ENCODE results near the gene ZKSCAN5.

ZKSCAN5 gene

GRCh38 chr7:99489235-99489634 lies 15.2 kb upstream of the ZKSCAN5 start:
- peaks cover 5% of the 10 kb centered on the region for H3K27me3 Mint-ChIP-seq (ENCODE audit: low read depth, poor library complexity)

DNA sequence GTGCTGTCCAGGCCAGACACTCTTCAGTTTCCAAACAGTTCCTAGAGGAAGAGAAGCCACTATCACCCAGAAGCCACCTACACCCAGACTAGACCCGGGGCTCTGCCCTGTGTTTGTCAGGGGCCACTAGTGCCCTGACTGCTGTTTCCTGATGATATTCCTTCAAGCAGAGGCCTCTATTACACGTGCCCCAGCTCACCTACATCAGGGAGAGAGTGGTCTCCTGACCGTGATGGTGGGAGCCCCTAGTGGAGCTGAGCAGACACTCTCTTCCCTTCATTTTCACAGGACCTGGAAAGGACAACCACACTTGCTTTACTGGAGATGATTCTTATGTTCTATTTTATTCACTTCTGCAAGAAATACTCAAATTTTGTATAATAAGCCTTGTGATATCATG lies 13.6 kb upstream of the ZKSCAN5 start:
- DNase-seq, result no peak
- TF ChIP-seq, protein P1, sequence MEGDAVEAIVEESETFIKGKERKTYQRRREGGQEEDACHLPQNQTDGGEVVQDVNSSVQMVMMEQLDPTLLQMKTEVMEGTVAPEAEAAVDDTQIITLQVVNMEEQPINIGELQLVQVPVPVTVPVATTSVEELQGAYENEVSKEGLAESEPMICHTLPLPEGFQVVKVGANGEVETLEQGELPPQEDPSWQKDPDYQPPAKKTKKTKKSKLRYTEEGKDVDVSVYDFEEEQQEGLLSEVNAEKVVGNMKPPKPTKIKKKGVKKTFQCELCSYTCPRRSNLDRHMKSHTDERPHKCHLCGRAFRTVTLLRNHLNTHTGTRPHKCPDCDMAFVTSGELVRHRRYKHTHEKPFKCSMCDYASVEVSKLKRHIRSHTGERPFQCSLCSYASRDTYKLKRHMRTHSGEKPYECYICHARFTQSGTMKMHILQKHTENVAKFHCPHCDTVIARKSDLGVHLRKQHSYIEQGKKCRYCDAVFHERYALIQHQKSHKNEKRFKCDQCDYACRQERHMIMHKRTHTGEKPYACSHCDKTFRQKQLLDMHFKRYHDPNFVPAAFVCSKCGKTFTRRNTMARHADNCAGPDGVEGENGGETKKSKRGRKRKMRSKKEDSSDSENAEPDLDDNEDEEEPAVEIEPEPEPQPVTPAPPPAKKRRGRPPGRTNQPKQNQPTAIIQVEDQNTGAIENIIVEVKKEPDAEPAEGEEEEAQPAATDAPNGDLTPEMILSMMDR (IDR thresholded peaks at IDR 0.05), result no peak
- Mint-ChIP-seq H3K36me3 (ENCODE audit: low read depth) (peaks cover 81% of the 10 kb centered on the region), H3K27me3 (ENCODE audit: low read depth, poor library complexity) (peaks cover 5% of the 10 kb centered on the region), H3K4me1 (no peaks in the 10 kb centered on the region), H3K4me3 (no peak overlapping the region), H3K9me3 (peaks cover 51% of the 10 kb centered on the region), H3K27ac (no peak overlapping the region)

More at GRCh38 chr7:99489235-99489634, 15.2 kb upstream of the ZKSCAN5 start:
- Mint-ChIP-seq H3K4me3 (no peak overlapping the region), H3K9me3 (peaks cover 37% of the 10 kb centered on the region), H3K4me1 (no peaks in the 10 kb centered on the region), H3K27ac (no peak overlapping the region), H3K36me3 (ENCODE audit: low read depth) (peaks cover 75% of the 10 kb centered on the region)
- TF ChIP-seq, protein P1 (IDR thresholded peaks at IDR 0.05), result no peak
- no peak for DNase-seq

DNA sequence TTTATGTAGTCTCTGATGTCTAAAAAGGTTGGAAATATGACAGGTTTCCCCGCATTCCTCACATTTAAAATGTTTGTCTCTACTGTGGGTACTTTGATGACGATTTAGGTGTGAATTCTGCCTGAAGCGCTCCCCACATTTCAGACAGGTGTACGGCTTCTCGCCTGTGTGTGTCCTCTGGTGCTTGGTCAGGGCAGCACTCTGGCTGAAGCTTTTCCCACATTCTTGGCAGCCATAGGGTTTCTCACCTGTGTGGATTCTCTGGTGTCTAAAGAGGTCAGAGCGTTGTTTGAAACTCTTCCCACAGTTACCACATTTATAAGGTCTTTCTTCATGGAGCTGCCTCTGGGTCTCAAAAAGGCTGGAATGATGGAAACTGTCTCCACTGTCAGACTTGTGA lies 10.6 kb upstream of the ZKSCAN5 start:
- peaks cover 5% of the 10 kb centered on the region for H3K27me3 Mint-ChIP-seq (ENCODE audit: low read depth, poor library complexity)
- peaks cover 84% of the 10 kb centered on the region for H3K36me3 Mint-ChIP-seq (ENCODE audit: low read depth)
- peaks cover 14% of the 10 kb centered on the region for H3K4me1 Mint-ChIP-seq
- DNase-seq, result no peak
- H3K27ac Mint-ChIP-seq, result no peak overlapping the region
- TF ChIP-seq, protein P1 (IDR thresholded peaks at IDR 0.05), result no peak
- H3K4me3 Mint-ChIP-seq, result no peak overlapping the region
- H3K9me3 Mint-ChIP-seq, result peaks cover 64% of the 10 kb centered on the region

DNA sequence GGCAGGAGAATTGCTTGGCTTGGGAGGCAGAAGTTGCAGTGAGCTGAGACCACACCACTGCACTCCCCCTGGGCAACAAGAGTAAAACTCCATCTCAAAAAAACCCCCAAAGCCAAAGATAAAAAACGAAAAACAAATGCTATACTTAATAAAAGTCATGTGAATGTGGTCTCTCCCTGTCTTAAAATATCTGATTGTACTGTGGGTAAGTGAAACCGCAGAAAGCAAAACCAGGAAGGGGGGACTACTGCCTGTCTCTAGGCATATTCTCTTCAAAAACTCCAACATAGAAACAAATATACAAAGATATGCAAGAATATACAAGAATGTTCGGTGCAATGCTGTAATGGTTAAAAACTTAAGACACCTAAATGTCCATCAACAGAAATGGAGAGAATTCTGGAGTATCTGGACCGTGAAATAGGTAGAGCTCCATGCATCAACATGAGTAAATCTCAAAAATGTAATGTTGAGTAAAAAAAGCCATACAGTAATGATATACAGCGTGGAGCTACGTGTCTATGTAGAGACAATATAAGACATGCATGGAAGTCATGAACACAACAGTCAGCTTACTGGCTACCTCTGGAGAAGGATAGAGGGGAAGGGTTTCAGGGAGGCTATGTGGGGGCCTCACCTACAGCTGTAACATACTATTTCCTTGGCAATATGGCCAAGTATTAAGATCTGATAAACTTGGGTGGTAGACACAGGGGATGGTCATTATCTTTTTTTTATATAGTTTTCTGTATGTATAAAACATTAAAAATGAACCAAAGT lies 6.5 kb upstream of the ZKSCAN5 start:
- H3K27me3 Mint-ChIP-seq (ENCODE audit: low read depth, poor library complexity), result no peaks in the 10 kb centered on the region
- H3K4me3 Mint-ChIP-seq, result peak overlapping the region; percentile 98
- H3K4me1 Mint-ChIP-seq, result peaks cover 28% of the 10 kb centered on the region
- H3K27ac Mint-ChIP-seq, result no peak overlapping the region
- TF ChIP-seq, protein P1 (IDR thresholded peaks at IDR 0.05), result no peak
- peaks cover 48% of the 10 kb centered on the region for H3K9me3 Mint-ChIP-seq
- H3K36me3 Mint-ChIP-seq (ENCODE audit: low read depth), result peaks cover 66% of the 10 kb centered on the region
- DNase-seq, result no peak

DNA sequence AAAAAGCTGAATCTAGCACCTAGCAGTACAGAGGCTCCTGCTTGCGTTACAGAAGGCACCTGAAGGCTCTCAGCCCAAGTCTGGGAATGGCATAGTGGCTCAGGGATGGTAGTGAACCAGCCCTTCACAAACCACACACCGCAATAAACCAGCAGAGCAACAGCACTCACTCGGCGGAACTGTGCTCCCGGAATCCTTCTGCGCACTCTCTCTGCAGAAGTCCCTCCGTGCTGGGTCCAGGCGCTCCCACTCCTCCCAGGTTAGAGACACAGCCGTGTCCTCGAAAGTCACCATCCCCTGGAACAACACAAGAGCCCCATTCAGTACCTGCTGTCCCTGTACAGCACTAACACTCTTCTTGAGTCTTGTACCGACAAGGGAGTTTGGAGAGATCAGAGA lies 5.9 kb upstream of the ZKSCAN5 start:
- no peak for DNase-seq
- Mint-ChIP-seq H3K4me1 (peaks cover 28% of the 10 kb centered on the region), H3K4me3 (peak overlapping the region; percentile 98), H3K27me3 (ENCODE audit: low read depth, poor library complexity) (no peaks in the 10 kb centered on the region), H3K36me3 (ENCODE audit: low read depth) (peaks cover 60% of the 10 kb centered on the region), H3K27ac (peak overlapping the region; percentile 76), H3K9me3 (peaks cover 42% of the 10 kb centered on the region)
- TF ChIP-seq, protein P1 (IDR thresholded peaks at IDR 0.05), result no peak

DNA sequence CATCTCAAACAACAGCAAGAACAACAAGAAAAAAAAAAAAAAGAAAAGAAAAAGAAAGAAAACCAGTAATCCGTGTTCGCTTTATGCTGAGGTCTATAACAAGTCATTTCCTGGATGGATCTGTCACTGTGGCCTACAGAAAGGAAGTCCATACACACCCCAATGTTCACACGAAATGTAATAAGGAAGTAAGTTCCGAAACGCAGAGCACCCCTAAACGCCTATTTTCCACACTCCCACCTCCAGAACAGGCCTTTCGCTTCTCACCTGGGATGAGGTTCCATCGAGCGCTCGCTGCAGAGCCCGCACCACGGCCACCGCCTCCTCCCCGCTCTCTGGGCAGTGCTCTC lies 5.1 kb upstream of the ZKSCAN5 start:
- no peak for DNase-seq
- TF ChIP-seq, protein P1 (IDR thresholded peaks at IDR 0.05), result no peak
- H3K27ac Mint-ChIP-seq, result peak overlapping the region; percentile 100
- peaks cover 52% of the 10 kb centered on the region for H3K36me3 Mint-ChIP-seq (ENCODE audit: low read depth)
- H3K4me3 Mint-ChIP-seq, result peak overlapping the region; percentile 98
- H3K9me3 Mint-ChIP-seq, result peaks cover 34% of the 10 kb centered on the region
- H3K27me3 Mint-ChIP-seq (ENCODE audit: low read depth, poor library complexity), result no peaks in the 10 kb centered on the region
- peaks cover 28% of the 10 kb centered on the region for H3K4me1 Mint-ChIP-seq
